ENCODE measurements around the gene GHRL.

GHRL gene

GRCh38 chr3:10294030-10294586 lies 1.4 kb upstream of the GHRL start:
- no peak for DNase-seq

- no peak for DNase-seq
Observed at GRCh38 chr3:10291641-10292040, 1.1 kb downstream of the GHRL start.

- no peak for DNase-seq
Observed at GRCh38 chr3:10290481-10291176, 2.1 kb downstream of the GHRL start.

GRCh38 chr3:10289787-10290355 lies 2.9 kb downstream of the GHRL start:
- DNase-seq = no peak

- DNase-seq = no peak
Observed at GRCh38 chr3:10289077-10289476, 3.7 kb downstream of the GHRL start.

GRCh38 chr3:10288575-10288960 lies 4.2 kb downstream of the GHRL start:
- DNase-seq = no peak

GRCh38 chr3:10287936-10288574 lies 4.7 kb downstream of the GHRL start:
- no peak for DNase-seq

GRCh38 chr3:10286596-10287295 lies 6.0 kb downstream of the GHRL start:
- DNase-seq = no peak

GRCh38 chr3:10286133-10286524 lies 6.6 kb downstream of the GHRL start:
- no peak for DNase-seq

GRCh38 chr3:10285272-10286132 lies 7.2 kb downstream of the GHRL start:
- DNase-seq = no peak

GRCh38 chr3:10284496-10284895 lies 8.3 kb downstream of the GHRL start:
- no peak for DNase-seq

- no peak for DNase-seq
Observed at GRCh38 chr3:10283638-10284037, 9.1 kb downstream of the GHRL start.

- no peak for DNase-seq
Observed at GRCh38 chr3:10281951-10282350, 10.8 kb downstream of the GHRL start.

- no peak for DNase-seq
Observed at GRCh38 chr3:10280571-10280970, 12.2 kb downstream of the GHRL start.

- no peak for DNase-seq
Observed at GRCh38 chr3:10280177-10280529, 12.6 kb downstream of the GHRL start.

GRCh38 chr3:10279384-10280176 lies 13.2 kb downstream of the GHRL start:
- no peak for DNase-seq

GRCh38 chr3:10278501-10278900 lies 14.2 kb downstream of the GHRL start:
- no peak for DNase-seq

- no peak for DNase-seq
Observed at GRCh38 chr3:10277115-10277625, 15.6 kb downstream of the GHRL start.

GRCh38 chr3:10274601-10275000 lies 18.1 kb downstream of the GHRL start:
- DNase-seq = no peak

- no peak for DNase-seq
Observed at GRCh38 chr3:10273702-10274305, 18.9 kb downstream of the GHRL start.

GRCh38 chr3:10272977-10273376 lies 19.8 kb downstream of the GHRL start:
- no peak for DNase-seq
